Measurements from ENCODE around the gene CRYBG3.

CRYBG3 gene

DNA sequence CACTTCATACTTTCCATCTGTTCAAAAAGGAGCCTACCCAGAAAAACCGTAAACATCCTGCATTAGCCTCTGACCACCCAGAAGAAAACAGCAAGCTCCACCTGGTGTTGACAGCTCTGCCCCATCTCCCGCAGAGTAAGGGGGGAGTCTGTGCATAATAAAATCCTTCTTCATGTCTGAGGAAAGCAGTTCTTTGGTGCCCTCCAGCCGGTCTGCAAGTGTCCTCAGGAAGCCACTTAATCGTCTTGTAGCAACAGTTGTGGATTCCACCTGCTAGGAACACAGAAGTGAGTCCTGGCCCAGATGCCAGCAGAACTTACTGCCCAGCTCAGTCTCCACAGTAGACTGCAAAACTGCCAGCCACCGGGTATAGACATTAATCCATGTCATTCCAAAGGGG, 127.9 kb downstream of the CRYBG3 start:
- H3K9ac ChIP-seq (ENCODE audit: low read length), result no peak overlapping the region
- no peaks in the 10 kb centered on the region for H3K27me3 ChIP-seq (ENCODE audit: control insufficient read depth, insufficient read depth, low read length)
- H3K9me3 ChIP-seq (ENCODE audit: control insufficient read depth, low read depth, low read length), result no peaks in the 10 kb centered on the region
- no peak overlapping the region for H3K27ac ChIP-seq (ENCODE audit: low read length)
- peaks cover 12% of the 10 kb centered on the region for H3K36me3 ChIP-seq (ENCODE audit: control insufficient read depth, low read depth, low read length)
- no peaks in the 10 kb centered on the region for H3K4me1 ChIP-seq (ENCODE audit: control insufficient read depth, low read depth, low read length)
- H3K4me3 ChIP-seq (ENCODE audit: low read length), result no peak overlapping the region

DNA sequence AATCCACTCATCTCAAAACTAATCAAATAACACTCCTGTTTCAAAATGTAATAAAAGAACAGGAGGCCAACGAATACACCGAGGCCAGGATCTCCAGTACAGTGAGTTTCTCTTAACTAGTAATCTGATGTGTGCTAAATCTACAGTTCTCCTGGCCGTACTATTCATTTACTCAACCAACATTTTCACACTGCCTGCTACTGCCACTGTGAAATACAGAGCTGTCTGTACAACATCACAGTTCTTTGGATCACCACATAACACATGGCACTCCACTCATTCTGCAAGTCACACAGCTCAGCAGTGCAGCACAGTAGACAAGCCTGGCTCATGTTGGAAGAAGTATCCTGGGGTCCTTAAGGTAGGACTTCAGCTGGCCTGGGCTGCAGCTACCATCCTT, 128.5 kb downstream of the CRYBG3 start:
- no peak overlapping the region for H3K9ac ChIP-seq (ENCODE audit: low read length)
- peaks cover 6% of the 10 kb centered on the region for H3K36me3 ChIP-seq (ENCODE audit: control insufficient read depth, low read depth, low read length)
- no peak overlapping the region for H3K4me3 ChIP-seq (ENCODE audit: low read length)
- H3K27me3 ChIP-seq (ENCODE audit: control insufficient read depth, insufficient read depth, low read length), result no peaks in the 10 kb centered on the region
- no peak overlapping the region for H3K27ac ChIP-seq (ENCODE audit: low read length)
- H3K9me3 ChIP-seq (ENCODE audit: control insufficient read depth, low read depth, low read length), result no peaks in the 10 kb centered on the region
- no peaks in the 10 kb centered on the region for H3K4me1 ChIP-seq (ENCODE audit: control insufficient read depth, low read depth, low read length)

DNA sequence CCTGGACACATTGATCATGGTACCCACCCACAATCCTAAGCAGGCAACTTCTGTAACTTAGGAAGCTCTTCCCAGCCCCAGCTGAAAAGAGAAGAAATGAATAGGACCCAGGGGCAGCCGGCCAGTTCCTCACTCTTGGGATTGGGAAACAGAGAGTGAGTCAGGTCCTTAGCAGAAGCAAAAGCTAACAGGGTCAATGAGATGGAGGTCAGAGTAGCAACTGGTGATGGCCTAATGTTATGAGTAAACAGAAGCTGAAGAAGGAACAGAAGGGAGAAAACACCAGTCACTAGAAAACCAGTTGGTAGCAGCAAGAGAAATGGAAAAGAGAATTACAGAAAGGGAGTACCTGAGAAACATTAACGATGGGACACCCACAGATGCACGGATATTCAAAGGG, 130.5 kb downstream of the CRYBG3 start:
- H3K4me3 ChIP-seq (ENCODE audit: low read length), result no peak overlapping the region
- no peaks in the 10 kb centered on the region for H3K36me3 ChIP-seq (ENCODE audit: control insufficient read depth, low read depth, low read length)
- H3K4me1 ChIP-seq (ENCODE audit: control insufficient read depth, low read depth, low read length), result no peaks in the 10 kb centered on the region
- H3K9ac ChIP-seq (ENCODE audit: low read length), result no peak overlapping the region
- no peak overlapping the region for H3K27ac ChIP-seq (ENCODE audit: low read length)
- H3K9me3 ChIP-seq (ENCODE audit: control insufficient read depth, low read depth, low read length), result no peaks in the 10 kb centered on the region
- no peaks in the 10 kb centered on the region for H3K27me3 ChIP-seq (ENCODE audit: control insufficient read depth, insufficient read depth, low read length)

DNA sequence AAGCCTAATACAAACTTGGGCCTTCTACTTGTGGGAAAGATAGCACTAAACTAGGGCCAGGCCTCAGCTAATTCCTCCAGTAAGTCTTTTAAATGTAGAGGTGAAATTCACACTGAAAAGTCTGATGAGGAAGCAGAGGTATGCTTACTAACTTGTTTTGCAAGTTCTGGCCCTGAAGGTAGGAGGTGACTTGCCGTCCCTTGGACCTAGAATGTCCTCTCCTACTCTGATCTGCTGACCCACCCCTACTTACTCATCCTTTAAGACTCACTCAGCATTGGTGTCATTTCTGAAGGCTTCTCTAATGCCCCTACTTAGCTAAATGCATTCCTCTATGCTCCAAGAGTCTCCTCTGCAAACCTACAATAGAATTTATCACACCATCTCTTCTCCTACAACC, 131.1 kb downstream of the CRYBG3 start:
- Histone ChIP-seq H3K4me3 (ENCODE audit: low read length) (no peak overlapping the region), H3K9me3 (ENCODE audit: control insufficient read depth, low read depth, low read length) (no peaks in the 10 kb centered on the region), H3K27ac (ENCODE audit: low read length) (no peak overlapping the region), H3K36me3 (ENCODE audit: control insufficient read depth, low read depth, low read length) (no peaks in the 10 kb centered on the region), H3K9ac (ENCODE audit: low read length) (no peak overlapping the region), H3K27me3 (ENCODE audit: control insufficient read depth, insufficient read depth, low read length) (no peaks in the 10 kb centered on the region), H3K4me1 (ENCODE audit: control insufficient read depth, low read depth, low read length) (no peaks in the 10 kb centered on the region)

- Histone ChIP-seq H3K4me3 (ENCODE audit: low read length) (no peak overlapping the region), H3K4me1 (ENCODE audit: control insufficient read depth, low read depth, low read length) (no peaks in the 10 kb centered on the region), H3K9ac (ENCODE audit: low read length) (no peak overlapping the region), H3K27ac (ENCODE audit: low read length) (no peak overlapping the region), H3K27me3 (ENCODE audit: control insufficient read depth, insufficient read depth, low read length) (no peaks in the 10 kb centered on the region), H3K36me3 (ENCODE audit: control insufficient read depth, low read depth, low read length) (no peaks in the 10 kb centered on the region), H3K9me3 (ENCODE audit: control insufficient read depth, low read depth, low read length) (no peaks in the 10 kb centered on the region)
Measured at GRCh38 chr3:97954228-97954827, 132.5 kb downstream of the CRYBG3 start.

DNA sequence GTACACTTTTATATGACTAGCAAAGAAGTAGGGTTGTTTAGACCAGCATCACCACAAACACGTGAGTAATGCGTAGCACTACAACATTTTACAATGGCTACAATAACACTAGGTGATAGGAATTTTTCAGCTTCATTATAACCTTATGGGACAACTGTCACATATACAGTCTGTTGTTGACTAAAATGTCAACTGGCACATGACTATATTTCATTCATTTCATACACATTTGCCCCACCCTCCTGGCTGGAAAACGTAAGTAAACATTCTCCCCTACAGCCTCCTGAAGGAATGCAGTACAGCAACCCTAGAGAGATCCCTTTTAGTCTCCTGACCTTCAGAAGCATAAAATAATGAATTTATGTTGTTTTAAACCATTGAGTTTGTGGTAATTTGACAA, 134.2 kb downstream of the CRYBG3 start:
- Histone ChIP-seq H3K9me3 (ENCODE audit: control insufficient read depth, low read depth, low read length) (no peaks in the 10 kb centered on the region), H3K27me3 (ENCODE audit: control insufficient read depth, insufficient read depth, low read length) (no peaks in the 10 kb centered on the region), H3K27ac (ENCODE audit: low read length) (no peak overlapping the region), H3K4me3 (ENCODE audit: low read length) (no peak overlapping the region), H3K4me1 (ENCODE audit: control insufficient read depth, low read depth, low read length) (no peaks in the 10 kb centered on the region), H3K36me3 (ENCODE audit: control insufficient read depth, low read depth, low read length) (no peaks in the 10 kb centered on the region), H3K9ac (ENCODE audit: low read length) (no peak overlapping the region)

GRCh38 chr3:97957617-97958311, 136.0 kb downstream of the CRYBG3 start:
- no peaks in the 10 kb centered on the region for H3K9me3 ChIP-seq (ENCODE audit: control insufficient read depth, low read depth, low read length)
- no peak overlapping the region for H3K9ac ChIP-seq (ENCODE audit: low read length)
- H3K4me1 ChIP-seq (ENCODE audit: control insufficient read depth, low read depth, low read length), result no peaks in the 10 kb centered on the region
- no peaks in the 10 kb centered on the region for H3K36me3 ChIP-seq (ENCODE audit: control insufficient read depth, low read depth, low read length)
- no peak overlapping the region for H3K4me3 ChIP-seq (ENCODE audit: low read length)
- H3K27ac ChIP-seq (ENCODE audit: low read length), result no peak overlapping the region
- H3K27me3 ChIP-seq (ENCODE audit: control insufficient read depth, insufficient read depth, low read length), result no peaks in the 10 kb centered on the region

GRCh38 chr3:97958396-97958795, 136.6 kb downstream of the CRYBG3 start:
- Histone ChIP-seq H3K4me1 (ENCODE audit: control insufficient read depth, low read depth, low read length) (no peaks in the 10 kb centered on the region), H3K27ac (ENCODE audit: low read length) (no peak overlapping the region), H3K27me3 (ENCODE audit: control insufficient read depth, insufficient read depth, low read length) (no peaks in the 10 kb centered on the region), H3K9ac (ENCODE audit: low read length) (no peak overlapping the region), H3K36me3 (ENCODE audit: control insufficient read depth, low read depth, low read length) (no peaks in the 10 kb centered on the region), H3K4me3 (ENCODE audit: low read length) (no peak overlapping the region), H3K9me3 (ENCODE audit: control insufficient read depth, low read depth, low read length) (no peaks in the 10 kb centered on the region)

GRCh38 chr3:97958796-97959195, 137.0 kb downstream of the CRYBG3 start:
- Histone ChIP-seq H3K27ac (ENCODE audit: low read length) (no peak overlapping the region), H3K36me3 (ENCODE audit: control insufficient read depth, low read depth, low read length) (no peaks in the 10 kb centered on the region), H3K9ac (ENCODE audit: low read length) (no peak overlapping the region), H3K4me1 (ENCODE audit: control insufficient read depth, low read depth, low read length) (no peaks in the 10 kb centered on the region), H3K9me3 (ENCODE audit: control insufficient read depth, low read depth, low read length) (no peaks in the 10 kb centered on the region), H3K4me3 (ENCODE audit: low read length) (no peak overlapping the region), H3K27me3 (ENCODE audit: control insufficient read depth, insufficient read depth, low read length) (no peaks in the 10 kb centered on the region)

DNA sequence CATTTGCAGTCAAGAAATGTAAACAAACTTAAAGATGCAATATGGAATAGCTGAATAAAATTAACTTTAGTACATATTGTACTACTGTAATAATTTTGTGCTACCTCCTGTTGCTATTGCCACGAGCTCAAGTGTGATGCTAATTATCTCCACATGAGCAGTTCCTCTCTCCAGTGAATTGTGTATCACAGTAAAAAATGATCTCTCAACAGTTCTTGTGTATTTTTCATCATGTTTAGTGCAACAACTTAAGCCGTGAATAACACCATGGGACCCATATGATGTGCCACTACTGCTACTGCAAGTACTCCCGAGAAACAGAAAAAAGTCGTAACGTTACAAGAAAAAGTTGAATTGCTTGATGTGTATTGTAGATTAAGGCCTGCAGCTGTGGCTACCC, 138.1 kb downstream of the CRYBG3 start:
- Histone ChIP-seq H3K4me1 (ENCODE audit: control insufficient read depth, low read depth, low read length) (no peaks in the 10 kb centered on the region), H3K27me3 (ENCODE audit: control insufficient read depth, insufficient read depth, low read length) (no peaks in the 10 kb centered on the region), H3K9me3 (ENCODE audit: control insufficient read depth, low read depth, low read length) (no peaks in the 10 kb centered on the region), H3K9ac (ENCODE audit: low read length) (no peak overlapping the region), H3K27ac (ENCODE audit: low read length) (no peak overlapping the region), H3K4me3 (ENCODE audit: low read length) (no peak overlapping the region), H3K36me3 (ENCODE audit: control insufficient read depth, low read depth, low read length) (no peaks in the 10 kb centered on the region)

- no peaks in the 10 kb centered on the region for H3K27me3 ChIP-seq (ENCODE audit: control insufficient read depth, insufficient read depth, low read length)
- H3K9ac ChIP-seq (ENCODE audit: low read length), result no peak overlapping the region
- no peaks in the 10 kb centered on the region for H3K36me3 ChIP-seq (ENCODE audit: control insufficient read depth, low read depth, low read length)
Measured at GRCh38 chr3:97960551-97960950, 138.7 kb downstream of the CRYBG3 start.

More at GRCh38 chr3:97960551-97960950, 138.7 kb downstream of the CRYBG3 start:
- Histone ChIP-seq H3K9me3 (ENCODE audit: control insufficient read depth, low read depth, low read length) (no peaks in the 10 kb centered on the region), H3K27ac (ENCODE audit: low read length) (no peak overlapping the region), H3K4me3 (ENCODE audit: low read length) (no peak overlapping the region), H3K4me1 (ENCODE audit: control insufficient read depth, low read depth, low read length) (no peaks in the 10 kb centered on the region)

Data from iPS-18a (cell line).